Memory B cell (primary cell): ENCODE measurements around the gene ARL8A.
A peak's percentile ranks its signal among the peaks of the same experiment; 100 is the strongest.
"Not testable (repeated sequence)": the region's sequence is repeated elsewhere in the genome, so short reads cannot be mapped to it uniquely, and the experiment has no call there.

Experiments used
- ATAC-seq: fragments of 150-1000 bp; cut with Tn5 transposase; 2 replicates; pipeline ENCODE4 v1.10.0; 2021; ENCODE audit warnings: low read depth, mild to moderate bottlenecking, moderate library complexity
- DNase-seq, 2 donors: peaks; one replicate each; pipeline ENCODE4 v3.0.0; 2022; ENCODE audit warnings: low spot score in 2 of 2
- H3K27ac Mint-ChIP-seq: one replicate; pipeline ENCODE4 v1.8.0; 2022; ENCODE audit warnings: mild to moderate bottlenecking, moderate library complexity, mixed read lengths
- H3K27me3 Mint-ChIP-seq: one replicate; pipeline ENCODE4 v1.8.0; 2022; ENCODE audit warnings: mixed read lengths
- H3K36me3 Mint-ChIP-seq: one replicate; pipeline ENCODE4 v1.8.0; 2022; ENCODE audit warnings: mild to moderate bottlenecking, mixed read lengths
- H3K4me1 Mint-ChIP-seq: one replicate; pipeline ENCODE4 v1.8.0; 2022; ENCODE audit warnings: mixed read lengths
- H3K4me3 Mint-ChIP-seq: one replicate; pipeline ENCODE4 v1.8.0; 2022; ENCODE audit warnings: mild to moderate bottlenecking, moderate library complexity, mixed read lengths
- H3K9me3 Mint-ChIP-seq: one replicate; pipeline ENCODE4 v1.8.0; 2022; ENCODE audit warnings: mixed read lengths

Gene ARL8A

GRCh38 chr1:202144402-202145067 is at the start of gene ARL8A:
TSS of gene ARL8A (minus strand) at chr1:202144737. CDS start at chr1:202144572, 165 bp downstream.
- no peaks in the 10 kb centered on the region for H3K27me3 Mint-ChIP-seq
- H3K4me3 Mint-ChIP-seq = peak within 1 kb of the TSS; percentile 89
- DNase-seq (peak; percentile 50 to 69), ATAC-seq (peak; percentile 73)
- H3K27ac Mint-ChIP-seq = peak within 1 kb of the TSS; percentile 87
- no peaks in the 10 kb centered on the region for H3K9me3 Mint-ChIP-seq
- H3K4me1 Mint-ChIP-seq = peaks cover 14% of the 10 kb centered on the region
- H3K36me3 Mint-ChIP-seq = no peaks in the 10 kb centered on the region

GRCh38 chr1:202194328-202194648 is 49.8 kb upstream of the ARL8A start:
- Mint-ChIP-seq H3K4me1 (peaks cover 7% of the 10 kb centered on the region), H3K4me3 (peak overlapping the region; percentile 21), H3K9me3 (no peaks in the 10 kb centered on the region), H3K27me3 (peaks cover 24% of the 10 kb centered on the region), H3K27ac (no peak overlapping the region), H3K36me3 (no peaks in the 10 kb centered on the region)
- ATAC-seq = no peak
- no peak for DNase-seq

GRCh38 chr1:202193614-202194327 is 49.2 kb upstream of the ARL8A start, which contains the start of gene LGR6:
TSS of gene LGR6 (plus strand) at chr1:202193799. CDS start at chr1:202193990, 191 bp downstream.
- ATAC-seq (peak; percentile 28), DNase-seq (peak in 1 of 2 donors; percentile 17)
- peaks cover 24% of the 10 kb centered on the region for H3K27me3 Mint-ChIP-seq
- no peaks in the 10 kb centered on the region for H3K36me3 Mint-ChIP-seq
- no peak within 1 kb of the TSS for H3K27ac Mint-ChIP-seq
- peaks cover 7% of the 10 kb centered on the region for H3K4me1 Mint-ChIP-seq
- H3K4me3 Mint-ChIP-seq = peak within 1 kb of the TSS; percentile 61
- H3K9me3 Mint-ChIP-seq = no peaks in the 10 kb centered on the region

- Mint-ChIP-seq H3K27me3 (peaks cover 22% of the 10 kb centered on the region), H3K36me3 (no peaks in the 10 kb centered on the region), H3K4me1 (peaks cover 7% of the 10 kb centered on the region), H3K4me3 (peak overlapping the region; percentile 61), H3K27ac (no peak overlapping the region), H3K9me3 (no peaks in the 10 kb centered on the region)
- DNase-seq (peak; percentile 50 to 76), ATAC-seq (peak; percentile 61)
These were observed 48.5 kb upstream of the ARL8A start for GRCh38 chr1:202192770-202193613.

- not testable (repeated sequence) for H3K4me1 Mint-ChIP-seq, H3K27ac Mint-ChIP-seq, H3K4me3 Mint-ChIP-seq, ATAC-seq, DNase-seq, H3K9me3 Mint-ChIP-seq, H3K36me3 Mint-ChIP-seq
- H3K27me3 Mint-ChIP-seq = peaks cover 28% of the 10 kb centered on the region
These were observed 46.9 kb upstream of the ARL8A start for GRCh38 chr1:202191391-202191790.

- H3K27me3 Mint-ChIP-seq = peaks cover 25% of the 10 kb centered on the region
- ATAC-seq (no peak), DNase-seq (no peak)
- no peaks in the 10 kb centered on the region for H3K9me3 Mint-ChIP-seq
- no peak overlapping the region for H3K27ac Mint-ChIP-seq
- H3K4me3 Mint-ChIP-seq = no peak overlapping the region
- no peaks in the 10 kb centered on the region for H3K36me3 Mint-ChIP-seq
- H3K4me1 Mint-ChIP-seq = peaks cover 7% of the 10 kb centered on the region
These were observed 45.6 kb upstream of the ARL8A start for GRCh38 chr1:202189918-202190715.

- Mint-ChIP-seq H3K4me3 (no peak overlapping the region), H3K36me3 (no peaks in the 10 kb centered on the region), H3K27me3 (peaks cover 25% of the 10 kb centered on the region), H3K4me1 (peaks cover 7% of the 10 kb centered on the region), H3K27ac (no peak overlapping the region), H3K9me3 (no peaks in the 10 kb centered on the region)
- peak; percentile 75 for ATAC-seq
- DNase-seq = peak; percentile 78 to 83
These were observed 44.7 kb upstream of the ARL8A start for GRCh38 chr1:202189001-202189790.

- Mint-ChIP-seq H3K9me3 (no peaks in the 10 kb centered on the region), H3K27ac (no peak overlapping the region), H3K36me3 (no peaks in the 10 kb centered on the region), H3K27me3 (peaks cover 27% of the 10 kb centered on the region), H3K4me1 (peaks cover 9% of the 10 kb centered on the region), H3K4me3 (no peak overlapping the region)
- DNase-seq = no peak
- ATAC-seq = no peak
These were observed 43.3 kb upstream of the ARL8A start for GRCh38 chr1:202187697-202188407.

- no peaks in the 10 kb centered on the region for H3K9me3 Mint-ChIP-seq
- peaks cover 27% of the 10 kb centered on the region for H3K27me3 Mint-ChIP-seq
- H3K36me3 Mint-ChIP-seq = no peaks in the 10 kb centered on the region
- peaks cover 9% of the 10 kb centered on the region for H3K4me1 Mint-ChIP-seq
- no peak for ATAC-seq
- no peak for DNase-seq
- H3K27ac Mint-ChIP-seq = no peak overlapping the region
- H3K4me3 Mint-ChIP-seq = no peak overlapping the region
These were observed 42.6 kb upstream of the ARL8A start for GRCh38 chr1:202187041-202187671.

GRCh38 chr1:202186327-202186726 is 41.8 kb upstream of the ARL8A start:
- Mint-ChIP-seq H3K4me3 (no peak overlapping the region), H3K4me1 (peaks cover 11% of the 10 kb centered on the region), H3K36me3 (no peaks in the 10 kb centered on the region), H3K27me3 (peaks cover 27% of the 10 kb centered on the region), H3K9me3 (no peaks in the 10 kb centered on the region), H3K27ac (no peak overlapping the region)
- no peak for DNase-seq
- no peak for ATAC-seq

- Mint-ChIP-seq H3K27ac (no peak overlapping the region), H3K4me1 (peaks cover 16% of the 10 kb centered on the region), H3K27me3 (peaks cover 27% of the 10 kb centered on the region), H3K36me3 (no peaks in the 10 kb centered on the region), H3K4me3 (no peak overlapping the region), H3K9me3 (no peaks in the 10 kb centered on the region)
- ATAC-seq = peak; percentile 45
- peak in 1 of 2 donors; percentile 49 for DNase-seq
These were observed 40.4 kb upstream of the ARL8A start for GRCh38 chr1:202184750-202185460.
